Putamen (tissue), 1 donor: ENCODE measurements around the gene SARNP.

Source experiments
- DNase-seq: peaks from one replicate; pipeline ENCODE4 v3.0.0-alpha.2; 2016; ENCODE audit warnings: low spot score

SARNP gene

DNA sequence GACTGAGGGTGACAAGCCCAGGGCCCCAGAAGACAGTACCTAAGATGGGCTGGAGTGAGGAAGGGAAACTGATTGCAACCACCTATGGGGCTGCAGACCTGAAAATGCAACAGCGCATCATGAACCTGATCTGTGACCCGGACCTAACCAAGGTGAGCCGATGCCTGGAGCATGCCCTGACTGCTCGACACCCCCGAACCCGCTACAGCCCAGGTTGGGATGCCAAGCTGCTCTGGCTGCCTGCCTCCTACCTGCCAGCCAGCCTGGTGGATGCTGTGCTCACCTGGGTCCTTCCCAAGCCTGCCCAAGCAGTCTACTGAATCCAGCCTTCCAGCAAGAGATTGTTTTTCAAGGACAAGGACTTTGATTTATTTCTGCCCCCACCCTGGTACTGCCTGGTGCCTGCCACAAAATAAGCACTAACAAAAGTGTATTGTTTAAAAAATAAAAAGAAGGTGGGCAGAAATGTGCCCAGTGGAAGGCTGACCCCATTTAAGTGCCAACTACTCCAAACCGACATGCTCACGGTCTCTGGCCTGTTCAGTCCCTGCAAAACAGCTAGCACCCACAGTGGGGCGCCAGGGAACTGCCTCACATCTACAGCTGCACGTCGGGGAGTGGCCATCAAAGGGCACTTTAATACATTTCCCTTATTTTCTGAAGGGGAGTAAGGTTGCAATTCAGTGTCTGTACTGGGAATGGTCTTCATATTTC is 93.1 kb downstream of the SARNP start:
- DNase-seq = no peak

DNA sequence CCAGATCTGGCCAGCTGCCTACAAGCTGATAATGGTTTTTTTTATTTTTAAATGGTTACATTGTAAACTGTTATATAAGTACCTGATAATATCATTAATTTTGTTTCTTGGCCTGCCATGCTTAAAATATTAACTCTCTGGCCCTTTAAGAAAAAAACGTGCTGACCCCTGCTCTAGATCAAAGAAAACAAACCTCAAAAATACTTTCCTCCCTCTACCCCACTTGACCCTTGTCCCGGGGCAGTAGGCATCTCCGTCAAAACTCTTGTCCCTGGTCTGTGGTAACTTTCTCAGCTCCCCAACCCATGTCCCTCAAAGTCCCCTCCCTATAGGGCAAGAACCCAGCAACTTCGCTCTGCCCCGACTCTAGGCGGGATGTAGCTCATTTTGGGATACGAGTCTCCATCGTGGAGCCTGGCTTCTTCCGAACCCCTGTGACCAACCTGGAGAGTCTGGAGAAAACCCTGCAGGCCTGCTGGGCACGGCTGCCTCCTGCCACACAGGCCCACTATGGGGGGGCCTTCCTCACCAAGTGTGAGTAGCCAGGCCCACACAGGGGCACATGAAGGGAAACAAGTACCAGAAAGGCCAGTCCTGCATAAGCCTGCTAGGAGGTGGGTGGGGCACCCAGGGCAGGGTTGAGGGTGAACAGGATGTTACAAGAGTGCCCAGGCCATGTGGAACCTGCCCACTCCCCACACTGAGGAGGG is 93.9 kb downstream of the SARNP start:
- no peak for DNase-seq

DNA sequence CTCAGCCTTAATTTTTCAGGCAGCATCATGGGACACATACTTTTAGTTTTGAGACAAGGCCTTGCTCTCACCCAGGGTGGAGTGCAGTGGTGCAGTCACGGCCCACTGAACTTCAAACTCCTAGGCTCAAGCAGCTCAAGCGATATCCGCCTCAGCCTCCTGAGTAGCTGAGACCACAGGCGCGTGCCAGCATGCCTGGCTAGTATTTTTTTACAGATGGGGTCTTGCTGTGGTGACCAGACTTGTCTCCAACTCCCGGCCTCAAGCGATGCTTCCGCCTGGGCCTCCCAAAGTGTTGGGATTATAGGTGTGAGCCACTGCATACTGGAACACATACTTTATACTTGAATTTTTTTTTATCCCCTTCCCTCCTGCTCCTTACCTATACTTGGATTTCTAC is 94.6 kb downstream of the SARNP start:
- no peak for DNase-seq

DNA sequence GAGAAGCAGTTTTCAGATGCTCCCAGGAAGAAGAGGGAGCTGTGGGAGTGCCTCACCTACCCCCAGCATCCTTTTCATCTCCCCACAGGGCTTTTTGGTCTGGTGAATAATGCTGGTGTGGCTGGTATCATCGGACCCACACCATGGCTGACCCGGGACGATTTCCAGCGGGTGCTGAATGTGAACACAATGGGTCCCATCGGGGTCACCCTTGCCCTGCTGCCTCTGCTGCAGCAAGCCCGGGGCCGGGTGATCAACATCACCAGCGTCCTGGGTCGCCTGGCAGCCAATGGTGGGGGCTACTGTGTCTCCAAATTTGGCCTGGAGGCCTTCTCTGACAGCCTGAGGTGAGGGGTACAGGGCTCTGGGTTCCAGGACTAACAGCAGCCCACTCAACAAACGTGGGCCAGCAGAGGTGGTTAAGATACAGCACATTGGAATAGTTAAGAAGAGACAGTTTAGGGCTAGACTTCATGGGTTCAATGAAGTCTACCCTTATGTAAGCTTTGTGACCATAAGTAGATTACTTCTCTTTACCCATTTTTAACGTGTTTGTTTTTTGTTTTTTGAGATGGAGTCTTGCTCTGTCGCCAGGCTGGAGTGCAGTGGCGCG is 95.8 kb downstream of the SARNP start:
- no peak for DNase-seq

DNA sequence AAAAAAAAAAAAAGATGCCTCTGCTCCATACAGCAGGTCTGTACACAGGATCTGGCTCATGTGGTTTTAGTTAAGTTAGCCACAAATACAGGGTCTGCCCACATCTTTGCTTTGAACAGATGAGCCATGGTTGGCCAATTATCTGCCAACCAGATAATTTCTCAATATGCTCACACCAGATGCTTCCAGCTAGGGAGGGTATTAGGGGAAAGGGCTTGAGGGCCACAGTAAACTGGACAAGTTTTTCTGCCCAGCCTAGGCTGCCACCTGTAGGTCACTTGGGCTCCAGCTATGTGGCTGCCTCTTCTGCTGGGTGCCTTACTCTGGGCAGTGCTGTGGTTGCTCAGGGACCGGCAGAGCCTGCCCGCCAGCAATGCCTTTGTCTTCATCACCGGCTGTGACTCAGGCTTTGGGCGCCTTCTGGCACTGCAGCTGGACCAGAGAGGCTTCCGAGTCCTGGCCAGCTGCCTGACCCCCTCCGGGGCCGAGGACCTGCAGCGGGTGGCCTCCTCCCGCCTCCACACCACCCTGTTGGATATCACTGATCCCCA is 96.6 kb downstream of the SARNP start:
- no peak for DNase-seq

DNA sequence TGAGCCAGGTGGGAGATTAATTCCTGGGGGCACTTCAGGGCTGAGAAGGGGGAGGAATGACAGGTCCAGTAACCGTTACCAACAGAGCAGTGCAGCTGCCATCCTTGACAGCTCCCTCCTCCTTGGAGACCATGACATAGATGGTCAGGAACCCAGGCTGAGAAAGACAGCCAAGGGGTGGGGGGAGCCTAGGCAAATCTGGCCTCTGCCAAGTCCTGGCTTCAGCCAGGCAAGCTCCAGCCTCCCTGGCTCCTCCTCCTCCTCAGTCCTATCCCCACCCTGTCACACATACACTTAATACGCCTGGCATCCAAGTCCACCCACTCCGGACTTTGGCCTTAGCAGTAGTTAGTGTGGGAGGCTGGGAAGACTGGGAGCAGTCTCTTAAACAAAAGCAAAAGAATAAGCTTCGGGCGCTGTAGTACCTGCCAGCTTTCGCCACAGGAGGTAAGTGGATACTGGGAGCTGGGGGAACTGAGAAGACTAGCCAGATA is 97.4 kb downstream of the SARNP start, which contains the start of gene RDH5:
RDH5 (plus strand) TSS at position 323 of the 494 bp plus-strand sequence. CDS start 792 bp downstream, outside the sequence.
- DNase-seq = no peak

DNA sequence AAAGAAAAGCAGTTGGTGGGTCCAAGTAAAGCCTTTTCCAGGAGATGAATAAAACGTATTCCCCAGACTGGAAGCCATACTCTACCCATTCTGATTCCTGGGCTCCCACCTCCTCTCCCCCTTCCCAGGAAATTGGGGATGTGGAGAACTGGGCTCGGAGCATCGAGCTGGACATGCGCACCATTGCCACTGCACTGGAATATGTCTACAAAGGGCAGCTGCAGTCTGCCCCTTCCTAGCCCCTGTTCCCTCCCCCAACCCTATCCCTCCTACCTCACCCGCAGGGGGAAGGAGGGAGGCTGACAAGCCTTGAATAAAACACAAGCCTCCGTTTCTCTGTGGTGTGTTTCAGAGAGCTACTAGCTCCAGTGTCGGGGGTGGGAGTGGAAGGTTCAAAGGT is 98.2 kb downstream of the SARNP start:
- DNase-seq = no peak

DNA sequence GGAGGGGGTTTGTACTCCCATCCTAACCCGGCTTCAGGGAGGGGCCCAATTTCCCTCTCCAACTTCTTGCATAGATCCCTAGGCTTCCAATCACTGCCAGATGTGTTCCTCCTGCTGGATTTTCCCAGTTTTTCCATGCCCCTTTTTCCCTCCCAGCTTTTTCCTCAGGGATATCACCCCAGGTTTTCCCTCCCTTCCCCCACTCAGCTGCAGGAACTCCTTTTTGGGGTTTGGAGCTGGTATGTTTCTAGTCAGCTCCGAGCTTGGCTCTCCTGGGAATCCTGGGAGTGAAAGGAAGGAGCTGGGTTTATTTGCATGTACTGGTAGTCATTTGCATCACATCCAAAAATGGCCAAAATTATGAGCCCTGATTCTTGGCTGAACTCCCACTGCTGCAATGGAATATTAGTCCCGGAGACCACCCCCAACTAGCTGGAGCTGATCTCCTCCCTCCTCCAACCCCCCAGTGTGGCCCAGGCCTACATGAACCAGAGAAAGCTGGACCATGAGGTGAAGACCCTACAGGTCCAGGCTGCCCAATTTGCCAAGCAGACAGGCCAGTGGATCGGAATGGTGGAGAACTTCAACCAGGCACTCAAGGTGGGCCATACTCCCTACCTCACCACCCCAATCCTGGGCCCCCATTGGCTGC is 98.8 kb downstream of the SARNP start:
- DNase-seq = no peak

DNA sequence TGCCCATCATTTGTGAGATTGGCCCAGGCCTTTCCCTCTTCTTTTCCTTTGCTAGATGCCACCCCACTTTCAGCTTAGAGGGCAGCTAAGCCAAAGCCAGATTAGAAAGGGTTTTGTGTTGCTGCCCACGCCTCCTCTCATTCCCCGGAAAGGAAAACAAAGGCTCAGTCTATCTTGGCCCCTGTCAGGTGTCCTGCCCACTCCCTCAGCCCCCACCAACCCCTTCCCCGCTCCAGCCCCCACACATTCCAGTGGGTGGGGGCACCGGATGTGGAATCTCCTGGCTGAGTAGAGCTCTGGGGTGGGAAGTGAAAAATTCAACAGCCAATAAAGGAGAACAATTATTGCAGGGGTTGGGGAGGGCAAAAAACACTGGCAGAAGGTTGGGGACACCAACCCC is 99.5 kb downstream of the SARNP start:
- DNase-seq = no peak

DNA sequence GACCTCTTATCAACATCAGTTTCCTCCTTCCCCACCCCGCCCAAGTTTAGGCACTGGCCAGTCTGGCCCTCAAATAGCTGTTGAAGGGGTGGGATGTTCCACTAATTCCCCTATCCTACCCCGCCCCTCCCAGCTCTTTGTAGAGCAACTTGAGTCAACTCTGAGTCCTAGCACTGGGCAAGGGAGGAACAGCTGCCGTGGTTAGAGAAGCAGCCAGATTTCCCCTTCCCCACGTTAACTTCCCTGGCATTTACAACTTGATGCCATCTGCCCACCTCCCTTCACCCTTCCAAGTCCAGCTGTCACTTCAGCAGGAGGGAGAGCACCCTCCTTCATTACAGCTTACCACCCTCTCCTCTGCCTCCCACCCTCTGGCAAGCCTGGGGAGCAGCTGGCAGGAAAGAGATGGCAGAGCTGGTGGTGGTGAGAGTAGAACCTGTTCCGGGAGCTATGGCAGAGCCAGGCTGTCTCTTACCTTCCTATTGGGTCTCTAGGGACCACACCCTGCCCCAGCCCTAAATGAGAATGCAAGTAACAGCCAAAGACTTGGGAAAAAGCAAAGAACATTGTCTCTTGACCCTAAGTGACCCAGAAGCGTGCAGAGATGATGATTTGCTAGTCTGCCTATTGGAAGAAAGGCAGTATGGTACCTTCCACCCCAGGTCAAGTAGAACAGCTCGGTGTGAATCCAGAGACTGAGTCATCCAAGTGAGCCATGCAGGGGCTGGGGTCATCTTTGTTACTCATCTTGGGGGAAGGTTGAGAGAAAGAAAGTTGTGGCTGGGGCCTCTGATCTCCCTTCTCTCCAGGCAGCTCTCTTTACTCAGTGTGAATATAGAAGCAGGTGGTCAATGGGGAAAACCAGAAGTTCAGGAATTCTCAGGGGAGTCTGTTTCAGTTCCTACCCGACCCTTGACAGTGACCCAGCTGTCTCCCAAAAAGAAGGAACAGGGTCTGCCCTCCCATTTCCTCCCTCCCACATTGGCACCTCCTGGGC is 100.2 kb downstream of the SARNP start:
- no peak for DNase-seq

DNA sequence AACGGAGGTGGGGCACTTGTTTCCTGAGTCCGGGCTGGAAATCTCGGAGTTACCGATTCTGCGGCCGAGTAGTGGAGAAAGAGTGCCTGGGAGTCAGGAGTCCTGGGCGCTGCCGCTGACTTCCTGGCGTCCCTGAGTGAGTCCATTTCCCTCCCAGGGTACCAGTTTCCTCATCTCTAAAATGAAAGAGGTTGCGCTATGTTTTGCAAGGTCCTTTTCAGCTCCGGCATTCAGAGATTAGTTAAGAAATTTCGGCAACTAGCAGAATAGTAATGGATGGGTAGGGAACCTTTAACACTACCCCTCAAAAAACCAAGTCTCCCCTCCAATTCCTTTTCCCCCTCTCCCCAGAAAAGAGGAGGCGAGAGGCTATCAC is 101.0 kb downstream of the SARNP start:
- DNase-seq = no peak

DNA sequence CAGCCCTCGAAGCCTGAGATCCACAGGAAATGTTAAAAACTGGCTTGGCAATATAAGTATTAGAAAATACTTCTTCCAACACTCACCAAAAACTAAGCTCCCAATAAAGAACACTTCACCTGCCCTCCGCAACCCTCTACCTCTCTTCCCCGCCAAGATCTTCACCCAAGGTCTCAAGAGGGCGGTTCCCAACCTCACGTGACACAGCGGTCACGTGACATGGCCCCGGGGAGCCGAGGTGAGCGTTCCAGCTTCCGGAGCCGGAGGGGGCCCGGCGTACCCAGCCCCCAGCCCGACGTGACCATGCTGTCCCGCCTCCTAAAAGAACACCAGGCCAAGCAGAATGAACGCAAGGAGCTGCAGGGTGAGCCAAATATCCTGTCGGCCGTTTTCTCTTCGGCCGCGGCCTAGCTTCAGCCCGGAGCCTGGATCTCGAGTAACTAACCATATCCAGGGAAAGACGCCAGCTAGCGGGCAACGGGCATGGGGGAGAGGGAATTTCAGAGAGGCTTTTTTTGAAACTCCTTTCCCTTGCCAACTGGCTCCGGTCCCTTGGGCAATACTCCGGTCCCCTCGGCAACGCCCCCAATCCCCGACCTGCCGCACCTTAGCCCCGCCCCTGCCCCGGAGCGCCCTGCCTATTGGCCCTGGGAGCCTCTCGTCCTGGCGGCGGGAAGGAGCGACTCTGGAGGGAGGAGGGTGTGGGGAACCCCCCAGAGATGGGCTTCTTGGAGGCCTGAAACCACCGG is 101.5 kb downstream of the SARNP start, which contains the start of gene BLOC1S1:
BLOC1S1 (plus strand) TSS at position 214 of the 749 bp plus-strand sequence; CDS start at position 220, 6 bp downstream.
- DNase-seq = peak; percentile 93

DNA sequence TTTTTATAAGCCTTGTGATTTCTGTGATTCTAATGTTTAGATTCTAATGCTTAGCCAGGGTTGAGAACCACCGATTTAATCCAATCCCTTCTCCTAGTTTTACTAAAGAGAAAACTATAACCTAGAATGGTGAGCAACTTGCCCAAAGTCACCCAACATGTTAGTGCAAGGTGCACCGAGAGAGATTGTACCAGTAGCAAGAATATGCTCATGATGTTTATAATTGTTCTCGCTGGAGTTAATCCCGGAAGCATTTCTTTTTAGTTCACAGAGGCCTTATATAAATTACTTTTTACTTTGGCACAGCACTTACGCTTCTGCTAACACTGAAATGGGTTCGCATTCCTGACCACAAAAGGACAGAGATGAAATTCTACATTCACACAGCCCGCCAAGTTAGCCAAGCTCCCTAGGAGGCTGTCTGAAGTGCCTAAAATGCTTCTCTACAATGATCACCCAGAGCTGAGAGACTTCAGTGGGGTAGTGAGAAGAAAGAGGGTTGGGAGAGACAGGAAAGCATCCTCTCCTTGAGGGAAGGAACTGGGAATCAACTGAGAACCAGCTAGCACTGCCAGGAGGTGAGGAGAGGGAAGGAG is 102.3 kb downstream of the SARNP start:
- no peak for DNase-seq

DNA sequence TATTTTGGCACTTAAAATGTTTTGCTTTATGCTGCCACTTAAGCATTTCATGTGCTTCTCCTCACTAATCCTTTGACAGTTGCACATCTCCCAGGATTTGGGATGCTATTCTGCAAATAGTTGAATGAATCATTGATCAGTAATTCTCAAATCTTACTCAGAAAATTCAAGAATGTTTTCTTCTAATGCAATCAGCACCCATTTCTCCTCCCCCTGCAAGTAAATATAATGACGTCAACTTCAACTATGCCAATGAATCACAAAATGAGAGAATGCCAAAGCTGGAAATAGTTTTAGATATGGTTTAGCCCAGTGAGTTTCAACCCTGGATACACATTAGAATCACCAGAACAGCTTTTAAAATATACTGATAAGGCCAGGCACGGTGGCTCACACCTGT is 103.8 kb downstream of the SARNP start:
- DNase-seq = no peak

DNA sequence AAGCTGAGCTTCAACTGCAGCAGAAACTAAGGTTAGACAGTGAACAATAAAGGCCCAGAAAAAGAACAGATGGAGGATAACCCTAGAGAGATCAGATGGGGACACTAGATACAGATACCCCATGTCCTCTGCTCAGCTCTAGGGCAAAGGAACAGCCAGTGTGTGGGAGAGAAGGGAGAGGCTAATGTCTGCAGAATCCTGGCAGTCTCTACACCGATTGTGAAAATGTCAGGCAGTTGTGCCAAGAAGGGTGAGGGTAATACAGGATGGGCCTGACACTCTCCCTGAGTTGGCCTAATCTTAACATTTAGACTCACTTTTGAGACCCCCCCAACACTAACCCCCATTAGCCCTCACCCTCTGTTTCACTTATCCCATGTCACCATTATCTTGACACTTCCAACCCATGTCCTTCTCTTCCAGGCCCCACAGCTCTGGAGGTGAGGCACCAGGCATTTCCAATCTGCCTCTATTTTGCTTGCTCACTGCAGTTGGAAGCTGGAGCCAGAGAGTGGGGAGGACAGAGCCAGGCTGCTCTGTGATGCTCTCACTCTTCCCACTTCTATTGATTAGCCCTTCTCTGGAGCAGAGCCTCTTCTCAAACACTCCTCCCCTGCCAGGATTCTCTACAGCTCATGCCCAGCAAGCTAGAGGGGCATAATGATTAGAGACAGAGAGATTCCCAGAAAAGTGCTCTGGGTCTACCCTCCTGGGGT is 104.7 kb downstream of the SARNP start:
- DNase-seq = no peak

DNA sequence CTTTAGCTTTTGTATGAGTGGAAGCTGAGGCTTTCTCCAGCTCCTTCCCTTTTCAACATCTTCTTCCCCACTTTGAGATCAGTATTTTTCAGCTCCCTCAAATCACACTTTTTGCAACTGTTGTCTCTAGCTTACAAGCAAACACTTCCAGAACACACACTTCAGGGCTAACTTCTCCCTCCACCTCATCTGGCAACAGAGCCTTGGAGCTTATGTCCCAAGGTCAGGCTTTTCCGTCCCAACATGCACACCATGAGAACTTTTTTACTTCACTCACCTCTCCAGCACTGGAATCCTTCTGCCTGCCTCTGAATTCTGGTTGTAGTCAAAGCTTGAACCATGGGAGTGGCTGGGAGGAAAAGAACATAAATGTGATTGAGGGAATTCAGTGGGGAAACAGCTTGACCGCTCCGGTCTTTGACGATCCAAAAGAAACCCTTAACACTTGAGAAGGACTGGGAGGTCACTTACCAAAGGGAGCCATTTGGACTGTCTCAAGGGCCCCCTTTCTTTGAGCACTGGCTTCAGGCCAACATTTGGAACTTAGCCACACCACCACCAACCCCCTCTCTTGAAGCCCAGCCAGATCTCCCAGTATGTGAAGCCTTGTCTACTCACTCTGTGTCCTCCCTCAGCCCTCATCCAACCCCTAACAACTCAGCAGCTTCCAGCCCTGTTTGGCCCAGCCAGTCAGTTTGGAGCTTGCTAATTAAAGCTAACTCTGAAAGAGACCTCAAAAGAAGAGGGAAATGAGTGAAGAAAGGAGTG is 105.6 kb downstream of the SARNP start:
- no peak for DNase-seq

DNA sequence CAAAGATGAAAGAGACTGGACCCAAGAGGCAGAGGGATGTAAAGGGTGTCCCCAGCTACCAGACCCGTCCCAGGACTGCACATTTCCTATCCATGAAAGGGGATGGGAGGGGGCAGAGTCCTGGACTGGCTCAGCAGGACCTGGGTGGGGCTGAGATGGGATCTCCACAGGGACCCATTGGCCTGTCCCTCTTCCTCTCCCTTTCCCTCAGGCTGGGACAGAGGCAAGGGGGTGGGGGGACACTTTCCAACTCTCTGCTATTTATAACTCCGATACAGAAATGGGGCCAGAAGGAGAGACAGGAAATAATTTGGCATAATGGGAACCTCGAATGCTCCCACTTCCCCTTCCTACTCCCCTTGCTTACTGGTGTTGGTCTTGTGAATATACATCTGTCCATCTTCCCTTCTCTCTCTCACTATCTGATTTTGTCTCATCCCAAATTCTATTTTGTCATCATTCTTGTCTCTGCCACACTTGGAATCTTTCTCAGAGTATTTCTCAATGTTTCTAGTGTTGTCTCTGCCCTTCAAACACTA is 108.8 kb downstream of the SARNP start:
- no peak for DNase-seq
